Epithelial cell of proximal tubule (primary cell): ENCODE data around the gene EMB. TPM values are rescaled to one million over a fixed set of nuclear protein-coding genes. Genes with fewer than 3 reads are reported as not detected.
A peak's percentile ranks its signal among the peaks of the same experiment; 100 is the strongest.
"Not testable (repeated sequence)": the region's sequence is repeated elsewhere in the genome, so short reads cannot be mapped to it uniquely, and the experiment has no call there.

Source experiments
- DNase-seq: peaks from one replicate; pipeline ENCODE4 v3.0.0-alpha.2; 2011; ENCODE audit warnings: low read depth
- H3K4me3 ChIP-seq: 2 replicates; pipeline ENCODE4 v1.5.1; 2011; ENCODE audit warnings: low read depth, mild to moderate bottlenecking, low read length
- total RNA-seq: library from RNA; depleted of rRNA; stranded (reverse); fragments of >200 nt; gene quantifications from 2 replicates; pipeline ENCODE4 v1.2.3, GENCODE V29; 2015
- TF ChIP-seq, protein P1 (sequence below): conservative IDR thresholded peaks from 2 replicates; pipeline ENCODE4 v1.5.1; 2012; ENCODE audit warnings: low read depth, mild to moderate bottlenecking, low read length

EMB gene
- total RNA-seq, 1 donor from 2014 or later, result 4.3 TPM

- TF ChIP-seq, protein P1, sequence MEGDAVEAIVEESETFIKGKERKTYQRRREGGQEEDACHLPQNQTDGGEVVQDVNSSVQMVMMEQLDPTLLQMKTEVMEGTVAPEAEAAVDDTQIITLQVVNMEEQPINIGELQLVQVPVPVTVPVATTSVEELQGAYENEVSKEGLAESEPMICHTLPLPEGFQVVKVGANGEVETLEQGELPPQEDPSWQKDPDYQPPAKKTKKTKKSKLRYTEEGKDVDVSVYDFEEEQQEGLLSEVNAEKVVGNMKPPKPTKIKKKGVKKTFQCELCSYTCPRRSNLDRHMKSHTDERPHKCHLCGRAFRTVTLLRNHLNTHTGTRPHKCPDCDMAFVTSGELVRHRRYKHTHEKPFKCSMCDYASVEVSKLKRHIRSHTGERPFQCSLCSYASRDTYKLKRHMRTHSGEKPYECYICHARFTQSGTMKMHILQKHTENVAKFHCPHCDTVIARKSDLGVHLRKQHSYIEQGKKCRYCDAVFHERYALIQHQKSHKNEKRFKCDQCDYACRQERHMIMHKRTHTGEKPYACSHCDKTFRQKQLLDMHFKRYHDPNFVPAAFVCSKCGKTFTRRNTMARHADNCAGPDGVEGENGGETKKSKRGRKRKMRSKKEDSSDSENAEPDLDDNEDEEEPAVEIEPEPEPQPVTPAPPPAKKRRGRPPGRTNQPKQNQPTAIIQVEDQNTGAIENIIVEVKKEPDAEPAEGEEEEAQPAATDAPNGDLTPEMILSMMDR, result no peak
- no peak overlapping the region for H3K4me3 ChIP-seq
- no peak for DNase-seq
These were observed 6.9 kb upstream of the EMB start for GRCh38 chr5:50447941-50448340.

DNA sequence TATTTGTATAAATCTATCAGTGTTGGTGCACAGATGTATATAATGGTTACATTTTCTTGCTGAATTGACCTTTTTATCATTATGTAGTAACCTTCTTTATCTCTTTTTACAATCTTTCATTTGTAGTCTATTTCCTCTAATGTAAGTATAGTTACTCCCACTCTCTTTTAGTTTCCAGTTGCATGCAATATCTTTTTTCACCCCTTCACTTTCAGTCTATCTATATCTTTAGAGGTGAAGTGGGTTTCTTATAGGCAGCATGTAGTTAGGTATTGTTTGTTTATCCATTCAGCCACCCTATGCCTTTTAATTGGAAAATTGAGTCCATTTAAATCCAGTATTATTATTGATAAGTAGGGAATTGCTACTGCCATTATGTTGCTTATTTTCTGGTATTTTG lies 6.1 kb upstream of the EMB start:
- TF ChIP-seq, protein P1, result no peak
- DNase-seq, result no peak
- no peak overlapping the region for H3K4me3 ChIP-seq

DNA sequence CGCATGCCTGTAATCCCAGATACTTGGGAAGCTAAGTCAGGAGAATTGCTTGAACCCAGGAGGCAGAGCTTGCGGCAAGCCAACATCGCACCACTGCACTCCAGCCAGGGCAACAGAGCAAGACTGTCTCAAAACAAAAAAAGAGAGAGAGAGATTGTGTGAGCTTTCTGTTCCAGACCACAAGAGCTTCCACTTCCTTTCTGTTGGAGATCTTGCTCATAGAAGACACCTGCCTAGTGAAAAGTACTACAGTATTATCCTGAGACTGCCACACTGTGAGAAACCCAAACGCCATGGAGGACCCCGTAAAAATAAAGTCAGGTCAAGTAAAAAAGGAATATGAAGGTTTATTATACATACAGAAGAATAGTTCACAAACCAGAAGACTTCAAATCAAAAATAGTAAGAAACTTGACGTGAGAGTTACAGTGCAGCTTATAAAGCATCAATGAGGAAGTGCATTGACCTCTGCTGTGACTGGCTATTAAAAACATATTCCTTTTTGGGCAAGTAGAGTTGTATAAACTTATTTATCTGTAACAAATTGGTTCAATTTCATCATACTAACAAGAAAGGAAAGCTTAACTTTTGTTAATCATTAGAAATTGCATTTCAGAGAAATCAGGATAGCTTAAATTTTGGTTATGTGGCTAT lies 4.3 kb upstream of the EMB start:
- H3K4me3 ChIP-seq, result no peak overlapping the region
- DNase-seq, result no peak
- TF ChIP-seq, protein P1, result no peak

- H3K4me3 ChIP-seq, DNase-seq: not testable (repeated sequence)
These were observed 1.8 kb upstream of the EMB start for GRCh38 chr5:50442559-50443539.

DNA sequence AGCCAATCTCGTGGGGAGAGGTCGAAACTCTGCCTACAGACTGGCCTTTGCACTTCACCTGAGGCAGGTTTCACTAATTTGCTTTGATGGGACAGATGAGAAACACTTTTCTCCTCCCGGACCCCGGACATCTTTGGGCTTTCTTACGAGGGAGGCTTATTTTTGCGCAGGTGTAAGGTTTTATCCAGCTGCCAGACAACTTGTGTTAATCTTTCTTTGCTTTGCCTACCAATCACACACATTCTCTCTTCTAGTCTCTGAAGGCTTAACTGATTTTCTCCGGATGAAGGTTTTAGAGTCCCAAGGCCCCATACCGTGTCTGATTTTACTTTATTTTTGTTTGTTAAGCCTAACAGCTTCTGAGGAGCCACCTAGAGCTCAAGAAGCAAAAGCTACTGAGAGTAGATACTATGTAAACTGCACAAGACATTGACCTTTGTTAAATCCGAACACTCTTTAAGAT lies 436 bp upstream of the EMB start:
- TF ChIP-seq, protein P1, result no peak
- DNase-seq, result no peak
- peak overlapping the region; percentile 35 for H3K4me3 ChIP-seq

DNA sequence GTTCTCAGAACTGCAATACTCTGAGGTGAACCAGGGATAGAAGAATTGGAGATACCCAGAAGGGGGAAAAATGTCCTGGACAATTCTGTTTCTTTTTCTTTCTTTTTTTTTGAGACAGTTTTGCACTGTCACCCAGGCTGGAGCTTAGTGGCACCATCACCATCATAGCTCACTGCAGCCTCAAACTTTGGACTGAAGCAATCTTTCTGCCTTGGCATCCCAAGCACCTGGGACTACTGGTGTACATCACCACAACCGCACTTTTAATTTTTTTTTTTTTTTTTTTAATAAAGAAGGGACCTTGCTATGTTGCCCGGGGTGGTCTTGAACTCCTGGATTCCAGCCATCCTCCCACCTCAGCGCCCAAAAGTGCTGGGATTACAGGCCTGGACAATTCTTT lies 1.9 kb downstream of the EMB start:
- DNase-seq, result no peak
- TF ChIP-seq, protein P1, result no peak
- no peak overlapping the region for H3K4me3 ChIP-seq

- not testable (repeated sequence) for H3K4me3 ChIP-seq
- peak; percentile 40 for DNase-seq
These were observed 3.0 kb downstream of the EMB start for GRCh38 chr5:50438060-50438459.
